Right lobe of liver (tissue), 6 donors: ENCODE measurements around the gene SLC29A3. TPM values are rescaled to one million over a fixed set of nuclear protein-coding genes. Genes with fewer than 3 reads are reported as not detected.
A peak's percentile ranks its signal among the peaks of the same experiment; 100 is the strongest.

Source experiments
- ATAC-seq, 4 donors: fragments of 200-7000 bp; cut with Tn5 transposase; one replicate each; pipeline ENCODE4 v1.9.1; 2020; ENCODE audit warnings: mild to moderate bottlenecking in 4 of 4, moderate library complexity in 4 of 4
- DNase-seq, 3 donors: peaks; one replicate each; pipeline ENCODE4 v3.0.0-alpha.2; 2020
- H3K27ac ChIP-seq, 3 donors: fragments of 200-600 bp; one replicate each; pipeline ENCODE4 v1.8.0; 2022
- H3K27me3 ChIP-seq, 2 donors: fragments of 200-600 bp; one replicate each; pipeline ENCODE4 v1.8.0; 2022
- H3K36me3 ChIP-seq, 4 donors: fragments of 200-600 bp; sonication (generic) in 1 of 4; one replicate each; pipeline versions ENCODE4 v1.5.1 to v1.8.0; 2017 to 2022; ENCODE audit warnings: control low read depth in 1 of 4
- H3K4me1 ChIP-seq, 4 donors: fragments of 200-600 bp; sonication (generic) in 1 of 4; one replicate each; pipeline versions ENCODE4 v1.5.1 to v1.8.0; 2017 to 2022; ENCODE audit warnings: control low read depth in 1 of 4
- H3K4me3 ChIP-seq, 3 donors: fragments of 200-600 bp; one replicate each; pipeline ENCODE4 v1.8.0; 2022
- H3K9me3 ChIP-seq, 4 donors: fragments of 200-600 bp; sonication (generic) in 1 of 4; one replicate each; pipeline versions ENCODE4 v1.5.1 to v1.8.0; 2017 to 2022; ENCODE audit warnings: control low read depth in 1 of 4
- POLR2A ChIP-seq: fragments of 450-650 bp; IDR thresholded peaks from one replicate; pipeline ENCODE4 v1.6.1; 2017; ENCODE audit warnings: antibody characterized with exemption, mild to moderate bottlenecking
- WGBS: methylation state at CpG from one replicate; pipeline ENCODE4 v1.1.6; 2018; ENCODE audit warnings: low coverage, low lambda C conversion rate; ENCODE audit not compliant: insufficient coverage; ENCODE audit errors: missing lambda C conversion rate; 5-methylcytosine and 5-hydroxymethylcytosine counted together
- intact Hi-C, 2 donors: fragments of 100-400 bp; cut with DNase I; formaldehyde crosslinking; loops; one replicate each; pipeline versions ENCODE4 v1.11.2 to v1.14.1; 2022
- total RNA-seq, 6 experiments: library from RNA; depleted of rRNA in 2 of 6; stranded (reverse); fragments of >200 nt in 2 of 6; fragmentation: NEBNext Ultra II Directional in 3 of 6; extraction: Animal tissue kit (Norgen Biotek cat#: 25700) in 3 of 6; gene quantifications; one replicate each; pipeline versions ENCODE4 v1.1.0 to v1.2.4, GENCODE V29; 2016 to 2023
- TF ChIP-seq, protein P1 (sequence below), 4 donors: fragments of 200-600 bp in 3 of 4; fragments of 450-650 bp in 1 of 4; IDR thresholded peaks; one replicate each; pipeline versions ENCODE4 v1.5.1 to v1.8.0; 2016 to 2022; ENCODE audit warnings: antibody characterized with exemption in 4 of 4, mild to moderate bottlenecking in 2 of 4
- donor health status: DM: no; HTN: yes; CAD: no.
- donor health status: DM: no; HTN: no; CAD: no.
- donor health status: DM: no; HTN: no; CAD: no.
- donor health status: DM: no; HTN: yes; CAD: no.
- donor health status: DM: no; HTN: yes; CAD: no.

SLC29A3 gene
- total RNA-seq, 6 experiments from 2014 or later, result 5.7 to 17.4 (median 7.7) TPM

GRCh38 chr10:71366690-71367089, 47.6 kb downstream of the SLC29A3 start:
- no peak overlapping the region for H3K4me3 ChIP-seq
- TF ChIP-seq, protein P1, sequence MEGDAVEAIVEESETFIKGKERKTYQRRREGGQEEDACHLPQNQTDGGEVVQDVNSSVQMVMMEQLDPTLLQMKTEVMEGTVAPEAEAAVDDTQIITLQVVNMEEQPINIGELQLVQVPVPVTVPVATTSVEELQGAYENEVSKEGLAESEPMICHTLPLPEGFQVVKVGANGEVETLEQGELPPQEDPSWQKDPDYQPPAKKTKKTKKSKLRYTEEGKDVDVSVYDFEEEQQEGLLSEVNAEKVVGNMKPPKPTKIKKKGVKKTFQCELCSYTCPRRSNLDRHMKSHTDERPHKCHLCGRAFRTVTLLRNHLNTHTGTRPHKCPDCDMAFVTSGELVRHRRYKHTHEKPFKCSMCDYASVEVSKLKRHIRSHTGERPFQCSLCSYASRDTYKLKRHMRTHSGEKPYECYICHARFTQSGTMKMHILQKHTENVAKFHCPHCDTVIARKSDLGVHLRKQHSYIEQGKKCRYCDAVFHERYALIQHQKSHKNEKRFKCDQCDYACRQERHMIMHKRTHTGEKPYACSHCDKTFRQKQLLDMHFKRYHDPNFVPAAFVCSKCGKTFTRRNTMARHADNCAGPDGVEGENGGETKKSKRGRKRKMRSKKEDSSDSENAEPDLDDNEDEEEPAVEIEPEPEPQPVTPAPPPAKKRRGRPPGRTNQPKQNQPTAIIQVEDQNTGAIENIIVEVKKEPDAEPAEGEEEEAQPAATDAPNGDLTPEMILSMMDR (IDR thresholded peaks at IDR 0.05), result no peak
- TF ChIP-seq POLR2A, result no peak
- no peaks in the 10 kb centered on the region for H3K27me3 ChIP-seq
- H3K27ac ChIP-seq, result no peak overlapping the region
- WGBS, result 86% methylated on average over 4 of the region's 8 CpGs
- H3K36me3 ChIP-seq, result peaks cover 0 to 15% (median 0%) of the 10 kb centered on the region in 4 donors
- intact Hi-C loops, result no loop called here
- H3K4me1 ChIP-seq, result no peaks in the 10 kb centered on the region
- peak in 1 of 4 donors; percentile 29 for ATAC-seq
- no peak for DNase-seq
- no peaks in the 10 kb centered on the region for H3K9me3 ChIP-seq

DNA sequence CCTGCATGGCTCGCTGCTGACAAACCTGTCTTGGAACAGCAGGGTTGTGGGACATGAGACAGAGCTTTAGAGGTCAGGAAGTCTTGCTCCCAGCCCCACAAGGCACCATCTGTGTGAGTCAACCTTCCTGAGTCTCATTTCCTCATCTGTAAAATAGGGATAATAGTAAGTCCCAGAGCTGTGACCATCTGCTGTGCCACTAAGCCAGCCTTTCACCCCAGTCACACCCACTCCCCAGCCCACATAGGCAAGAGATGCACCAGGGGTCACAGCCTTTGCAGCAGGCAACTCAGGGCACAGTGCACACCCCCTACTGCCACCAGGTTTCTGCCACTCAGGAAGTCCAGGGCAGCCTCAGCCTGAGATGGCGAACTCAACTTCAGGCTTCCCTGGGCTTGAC, 48.2 kb downstream of the SLC29A3 start:
- H3K27ac ChIP-seq, result no peak overlapping the region
- DNase-seq, result no peak
- WGBS, result no CpG with 5 or more reads among the region's 2 CpGs
- ATAC-seq, result peak; percentile 36 to 61 (median 55)
- no peaks in the 10 kb centered on the region for H3K9me3 ChIP-seq
- peaks cover 0 to 9% (median 0%) of the 10 kb centered on the region in 4 donors for H3K36me3 ChIP-seq
- no peaks in the 10 kb centered on the region for H3K4me1 ChIP-seq
- no peaks in the 10 kb centered on the region for H3K27me3 ChIP-seq
- H3K4me3 ChIP-seq, result no peak overlapping the region
- intact Hi-C loops, result no loop called here
- TF ChIP-seq, protein P1 (IDR thresholded peaks at IDR 0.05), result no peak
- no peak for TF ChIP-seq POLR2A

- no peak for ATAC-seq
- no peak overlapping the region for H3K4me3 ChIP-seq
- no peaks in the 10 kb centered on the region for H3K27me3 ChIP-seq
- peaks cover 0 to 2% (median 0%) of the 10 kb centered on the region in 4 donors for H3K36me3 ChIP-seq
- TF ChIP-seq, protein P1 (IDR thresholded peaks at IDR 0.05), result no peak
- no peak for TF ChIP-seq POLR2A
- no peak overlapping the region for H3K27ac ChIP-seq
- no peak for DNase-seq
- no peaks in the 10 kb centered on the region for H3K9me3 ChIP-seq
- WGBS, result no CpG with 5 or more reads among the region's 1 CpG
- intact Hi-C loops, result no loop called here
- H3K4me1 ChIP-seq, result no peaks in the 10 kb centered on the region
These were observed 49.1 kb downstream of the SLC29A3 start for GRCh38 chr10:71368176-71368575.

DNA sequence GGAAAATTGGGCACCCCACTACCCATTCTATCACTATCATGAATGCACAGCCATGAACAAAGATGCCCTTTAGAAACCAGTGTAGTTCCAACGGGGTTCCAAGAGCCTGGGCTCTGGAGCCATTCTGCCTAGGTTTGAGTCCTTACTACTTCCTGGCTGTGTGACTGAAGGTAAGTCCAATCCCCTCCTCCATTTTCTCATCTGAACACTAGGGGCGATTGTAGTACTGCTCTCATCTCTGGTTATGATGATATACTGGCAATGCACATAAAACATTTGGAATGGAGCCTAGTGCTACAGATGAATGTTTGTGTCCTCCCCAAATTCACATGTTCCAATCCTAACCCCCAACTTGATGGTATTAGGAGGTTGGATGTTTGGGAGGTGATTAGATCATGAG, 49.6 kb downstream of the SLC29A3 start:
- Histone ChIP-seq H3K4me1 (no peaks in the 10 kb centered on the region), H3K9me3 (no peaks in the 10 kb centered on the region), H3K27ac (no peak overlapping the region), H3K36me3 (no peaks in the 10 kb centered on the region), H3K27me3 (no peaks in the 10 kb centered on the region), H3K4me3 (no peak overlapping the region)
- WGBS, result 53% methylated on average over 1 of the region's 2 CpGs
- DNase-seq, result no peak
- no peak for TF ChIP-seq POLR2A
- TF ChIP-seq, protein P1 (IDR thresholded peaks at IDR 0.05), result no peak
- intact Hi-C loops, result no loop called here
- ATAC-seq, result no peak

- Histone ChIP-seq H3K36me3 (no peaks in the 10 kb centered on the region), H3K4me1 (no peaks in the 10 kb centered on the region), H3K9me3 (no peaks in the 10 kb centered on the region), H3K4me3 (no peak overlapping the region), H3K27ac (no peak overlapping the region), H3K27me3 (no peaks in the 10 kb centered on the region)
- ATAC-seq (no peak), DNase-seq (no peak)
- intact Hi-C loops, result loop anchor here in 1 of 2 donors (5.0 kb wide), 1 partner anchor 47 kb away; no protein-coding TSS in a partner anchor
- WGBS, result 67% methylated on average over 1 of the region's 1 CpG
- TF ChIP-seq, protein P1 (IDR thresholded peaks at IDR 0.05), result no peak
- TF ChIP-seq POLR2A, result no peak
These were observed 50.5 kb downstream of the SLC29A3 start for GRCh38 chr10:71369602-71370001.
